CD4-positive, alpha-beta T cell treated with Interleukin-6 at 100 ng/mL for 8 hours (primary cell): Measurements from ENCODE around the gene PTPA.
"Not testable (repeated sequence)": the region's sequence is repeated elsewhere in the genome, so short reads cannot be mapped to it uniquely, and the experiment has no call there.

Experiments
- DNase-seq: peaks from one replicate; pipeline ENCODE4 v3.0.0-alpha.2; 2020; ENCODE audit warnings: mixed read lengths, low spot score

The PTPA gene

DNA sequence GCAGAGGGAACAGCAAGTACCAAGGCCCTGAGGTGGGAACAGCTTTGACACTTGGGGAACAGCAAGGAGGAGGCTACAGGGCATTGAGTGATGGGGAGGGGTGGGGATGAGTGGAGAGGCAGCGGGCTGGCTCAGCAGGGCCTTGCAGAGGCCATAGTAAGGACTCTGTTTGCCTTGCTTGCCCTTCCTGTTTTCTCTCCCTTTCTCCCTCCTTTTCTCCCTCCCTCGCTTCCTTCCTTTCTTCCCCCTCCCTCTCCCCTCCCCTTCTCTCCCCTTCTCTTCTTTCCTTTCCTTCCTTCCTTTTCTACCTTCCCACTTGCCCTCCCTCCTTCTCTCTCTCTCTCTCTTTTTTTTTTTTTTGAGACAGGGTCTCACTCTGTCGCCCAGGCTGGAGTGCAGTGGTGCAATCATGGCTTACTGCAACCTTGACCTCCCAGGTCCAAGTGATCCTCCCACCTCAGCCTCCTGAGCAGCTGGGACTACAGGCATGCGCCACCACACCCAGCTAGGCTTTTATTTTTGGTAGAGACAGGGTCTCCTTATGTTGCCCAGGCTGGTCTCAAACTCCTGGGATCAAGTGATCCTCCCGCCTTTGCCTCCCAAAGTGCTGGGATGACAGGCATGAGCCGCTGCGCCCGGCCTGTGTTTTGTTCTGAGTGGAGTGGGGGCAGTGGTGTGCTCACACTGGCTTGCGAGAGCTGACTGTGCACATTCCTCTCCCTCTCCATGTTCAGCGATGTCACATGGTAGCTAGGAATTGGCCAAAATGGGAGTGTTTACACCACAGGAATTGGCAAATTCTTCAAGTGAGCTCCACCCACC lies 49.7 kb downstream of the PTPA start:
- DNase-seq = no peak

DNA sequence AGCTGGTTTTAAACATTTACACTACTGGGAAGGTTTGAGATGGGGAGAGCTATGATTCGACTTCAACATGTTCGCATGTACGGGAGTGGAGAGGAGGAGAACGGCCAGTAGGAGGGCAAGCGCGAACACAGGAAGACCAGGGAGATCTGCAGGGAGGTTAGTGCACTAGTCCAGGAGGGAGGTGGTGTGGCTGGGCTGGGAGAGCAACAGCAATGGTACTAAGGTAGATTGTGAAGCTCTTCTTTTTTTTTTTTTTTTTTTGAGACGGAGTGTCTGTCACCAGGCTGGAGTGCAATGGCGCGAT lies 50.3 kb downstream of the PTPA start:
- DNase-seq = no peak

DNA sequence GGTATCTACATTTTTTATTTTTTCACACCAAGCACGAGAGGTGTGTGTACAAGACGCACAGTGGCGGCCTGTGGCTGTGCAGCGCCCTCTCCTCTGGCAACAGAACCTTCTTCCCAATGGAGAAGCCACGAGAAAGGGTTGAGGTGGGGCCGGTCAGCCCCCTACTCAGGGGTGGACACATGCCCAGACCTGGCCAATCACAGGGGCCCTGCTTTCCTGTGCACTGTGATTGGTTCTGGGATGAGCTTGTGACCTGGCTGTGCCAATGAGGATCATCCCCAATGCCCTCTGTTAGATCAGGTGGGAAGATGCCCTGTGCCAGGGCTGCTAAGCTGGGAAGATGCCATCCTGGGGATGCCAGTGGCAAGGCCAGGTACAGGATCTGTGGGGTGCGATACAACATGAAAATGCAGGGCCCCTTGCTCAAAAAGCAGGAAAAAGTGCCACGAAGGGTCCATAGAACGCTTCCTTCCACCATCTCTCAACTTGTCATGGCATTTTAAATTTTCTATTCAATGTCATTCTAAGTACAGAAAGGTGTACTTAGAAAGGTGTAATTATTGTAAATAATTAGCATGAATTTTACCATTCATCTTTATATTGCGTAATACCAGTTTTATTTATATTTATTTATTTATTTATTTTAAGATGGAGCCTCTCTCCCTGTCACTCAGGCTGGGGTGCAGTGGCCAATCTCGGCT lies 51.4 kb downstream of the PTPA start:
- DNase-seq = no peak

DNA sequence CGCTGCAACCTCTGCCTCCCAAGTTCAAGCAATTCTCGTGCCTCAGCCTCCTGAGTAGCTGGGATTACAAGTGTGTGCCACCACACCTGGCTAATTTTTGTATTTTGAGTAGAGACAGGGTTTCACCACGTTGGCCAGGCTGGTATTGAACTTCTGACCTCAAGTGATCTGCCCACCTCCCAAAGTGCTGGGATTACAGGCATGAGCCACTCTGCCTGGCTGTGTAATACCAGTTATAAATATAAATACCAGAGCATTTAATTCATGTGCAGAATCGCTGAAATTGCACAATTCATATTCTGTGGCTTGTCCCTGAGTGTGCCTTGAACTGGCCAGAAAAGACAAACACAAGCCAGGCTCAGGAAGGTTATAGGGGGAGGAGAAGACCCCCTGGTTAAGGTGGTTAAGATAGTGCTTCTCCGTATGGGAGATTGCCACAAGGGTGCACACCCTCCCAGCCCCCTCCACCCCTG lies 52.0 kb downstream of the PTPA start:
- not testable (repeated sequence) for DNase-seq

DNA sequence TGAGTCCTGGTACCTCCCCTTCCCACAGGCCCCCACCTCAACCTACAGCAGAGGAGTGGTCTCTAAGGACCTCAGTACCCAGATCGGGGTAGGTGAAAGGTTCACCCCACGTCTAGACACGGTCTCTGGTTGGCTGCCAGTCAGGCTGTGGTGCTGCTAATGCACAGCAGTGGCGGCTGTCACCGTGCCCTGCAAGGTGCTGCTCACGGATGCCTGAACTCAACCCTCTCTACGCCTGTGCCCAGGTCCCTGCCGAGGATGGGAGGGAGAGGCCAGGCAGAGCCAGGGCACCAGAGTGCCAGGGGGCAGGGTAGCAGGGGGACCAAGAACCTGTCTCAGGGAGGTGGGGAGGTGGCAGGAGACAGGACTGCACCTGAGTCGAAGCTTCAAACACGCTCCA lies 52.5 kb downstream of the PTPA start:
- no peak for DNase-seq

DNA sequence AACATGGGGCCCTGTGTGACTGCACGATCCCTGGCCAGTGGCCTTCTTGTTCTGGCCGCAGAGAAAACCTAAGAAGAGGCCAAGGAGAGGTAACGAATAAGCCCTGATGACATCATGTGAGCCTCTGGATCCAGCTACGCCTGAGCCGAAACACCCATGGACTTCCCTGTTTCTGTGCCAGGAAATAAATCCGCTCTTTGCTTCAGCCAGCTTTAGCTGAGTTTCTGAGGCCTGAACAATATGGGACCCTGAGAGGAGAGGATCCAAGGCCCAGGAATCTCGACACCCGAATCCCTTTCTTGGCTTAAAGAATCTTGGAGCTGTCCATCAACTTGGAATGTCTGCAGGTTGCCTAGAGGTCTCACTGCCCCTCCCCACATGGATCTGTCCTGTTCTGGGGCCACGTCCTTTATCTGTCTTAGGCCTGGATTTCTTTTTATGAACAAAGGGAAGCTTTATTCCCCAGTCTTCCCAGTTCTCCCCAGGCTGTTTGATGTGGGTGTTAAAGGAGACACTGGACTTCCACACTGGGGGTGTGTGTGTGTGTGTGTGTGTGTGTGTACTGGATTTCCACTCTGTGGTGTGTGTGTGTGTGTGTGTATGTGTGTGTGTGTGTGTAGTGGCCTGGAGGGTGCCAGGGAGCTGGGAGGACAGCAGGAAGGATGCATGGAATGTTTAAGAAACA lies 53.2 kb downstream of the PTPA start:
- no peak for DNase-seq

DNA sequence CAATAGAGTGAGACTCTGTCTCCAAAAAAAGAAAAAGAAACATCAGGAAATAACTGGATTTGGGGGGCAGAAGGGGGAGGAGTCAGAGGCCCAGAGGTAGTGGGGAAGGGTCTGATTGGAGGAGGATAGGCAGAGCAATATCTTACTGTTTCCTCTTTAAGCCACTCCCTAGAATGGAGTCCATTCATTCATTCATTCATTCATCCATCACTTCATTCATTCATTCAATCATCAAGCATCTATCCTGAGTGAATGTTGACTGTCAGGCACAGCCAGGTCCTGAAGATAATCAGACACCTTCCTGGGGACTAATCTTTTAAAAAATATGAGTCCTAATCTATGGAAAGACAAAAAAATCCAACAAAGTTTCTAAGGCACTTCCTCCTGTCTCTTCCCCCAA lies 54.0 kb downstream of the PTPA start:
- no peak for DNase-seq

DNA sequence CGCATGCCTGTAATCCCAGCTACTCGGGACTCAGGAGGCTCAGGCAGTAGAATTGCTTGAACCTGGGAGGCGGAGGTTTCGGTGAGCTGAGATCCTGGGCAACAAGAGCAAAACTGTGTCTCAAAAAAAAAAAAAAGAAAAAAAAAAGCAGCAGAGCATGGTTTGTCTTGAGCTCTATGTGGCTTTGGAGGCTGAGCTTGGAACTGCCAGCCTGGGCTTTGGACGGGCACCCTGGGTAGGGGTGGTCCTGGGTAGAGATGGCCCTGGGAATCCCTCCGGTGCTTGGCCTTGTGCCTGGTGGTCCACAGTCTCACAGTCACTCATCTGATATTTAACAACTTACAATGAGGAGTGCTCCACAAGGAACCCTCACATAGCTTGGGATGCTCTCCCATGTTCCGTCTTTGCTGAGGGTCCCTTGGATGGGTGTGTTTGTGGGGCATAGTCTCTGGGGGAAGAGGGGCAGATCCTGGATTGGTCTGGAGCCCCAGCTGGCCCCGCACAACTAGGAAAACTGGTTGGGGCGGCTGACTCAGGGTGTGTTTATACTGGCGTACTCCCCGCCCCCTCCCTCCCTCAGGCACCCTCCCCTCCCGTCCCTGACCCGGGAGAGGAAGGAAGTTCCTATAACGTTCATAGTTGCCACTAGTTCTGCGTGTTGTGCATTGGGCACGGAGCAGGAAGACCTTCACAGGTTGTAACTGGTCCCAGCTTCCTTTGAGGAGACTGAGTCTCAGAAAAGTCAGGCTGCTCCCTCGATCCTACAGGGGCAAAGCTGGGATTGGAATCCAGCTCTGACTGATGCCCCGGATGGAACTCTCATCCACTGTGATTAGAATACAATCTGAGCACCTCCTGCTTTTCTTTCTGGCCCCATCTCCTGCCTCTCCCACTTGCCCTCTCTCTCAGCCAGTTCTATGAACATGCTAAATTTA lies 55.7 kb downstream of the PTPA start:
- peak; percentile 36 for DNase-seq

DNA sequence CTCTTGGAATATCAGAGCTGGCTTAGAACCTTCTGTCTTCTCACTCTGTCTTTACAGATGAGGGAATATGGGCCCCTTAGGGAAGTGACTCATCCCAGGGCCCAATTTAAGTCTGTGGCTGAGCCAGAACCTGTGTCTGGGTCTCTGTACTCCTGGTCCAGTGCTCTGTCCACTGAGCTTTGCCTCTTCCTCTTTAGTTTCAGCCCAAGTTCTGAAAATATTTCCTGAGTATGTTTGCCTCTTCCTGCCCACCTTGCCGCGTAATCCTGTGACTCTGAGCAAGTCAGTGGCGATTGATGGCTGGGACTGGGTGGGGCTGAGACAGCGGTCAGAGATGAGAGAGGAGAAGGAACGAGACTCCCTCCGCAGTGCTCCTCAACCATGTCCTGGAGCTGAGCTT lies 59.0 kb downstream of the PTPA start:
- no peak for DNase-seq

DNA sequence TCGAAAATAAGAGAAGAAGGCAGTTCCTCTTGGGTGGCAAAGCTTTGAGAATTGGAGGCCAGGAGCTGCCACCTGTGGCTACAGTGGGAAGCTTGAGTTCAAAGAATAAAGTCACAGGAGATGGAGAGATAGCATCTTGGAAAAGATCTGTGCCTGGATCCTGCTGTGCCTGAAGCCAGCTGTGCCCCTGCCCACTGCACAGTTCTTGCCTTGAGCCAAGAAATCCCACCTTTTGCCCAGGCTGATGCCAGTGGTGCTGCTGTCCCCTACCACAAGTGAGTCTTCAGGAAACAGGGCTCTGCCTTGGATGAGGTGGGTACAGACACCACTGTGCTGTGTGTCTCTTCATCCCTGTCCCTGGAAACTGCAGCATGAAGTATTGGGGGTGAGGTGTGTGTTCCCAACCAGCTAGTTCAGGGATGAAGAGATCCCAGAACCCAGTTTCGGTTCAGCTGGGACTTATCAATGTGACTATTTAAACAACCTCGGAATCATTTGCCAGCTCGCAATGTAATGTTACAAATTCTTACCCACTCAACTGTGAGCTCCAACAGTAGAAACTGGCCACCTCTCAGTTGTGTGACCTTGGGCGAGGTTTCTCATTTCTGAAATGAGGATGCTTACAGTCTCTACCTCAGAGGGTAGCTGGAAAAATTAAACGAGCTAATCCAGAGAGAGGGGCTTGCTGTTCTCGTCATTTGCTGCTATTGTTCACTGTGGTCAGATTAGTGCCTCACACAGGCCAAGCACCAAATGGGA lies 61.0 kb downstream of the PTPA start:
- no peak for DNase-seq

DNA sequence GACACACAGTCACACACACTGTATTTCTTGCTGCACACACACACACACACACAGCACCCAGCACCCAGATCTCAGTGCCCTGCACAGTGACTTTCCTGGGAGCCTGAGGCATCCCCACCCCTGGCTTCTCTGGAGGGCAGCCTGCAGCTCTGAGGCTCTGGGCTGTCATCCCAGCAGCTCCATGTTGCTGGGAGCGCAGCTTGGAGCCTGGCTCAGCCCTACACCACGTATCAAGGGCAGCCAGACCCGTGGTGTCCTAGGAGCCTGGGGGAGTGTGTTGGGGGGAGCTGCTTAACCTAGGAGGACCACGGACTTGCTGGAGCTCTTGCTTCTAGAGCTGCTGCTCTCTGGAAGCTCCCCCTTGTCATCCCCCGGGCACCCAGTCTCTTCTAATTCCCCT lies 61.6 kb downstream of the PTPA start:
- DNase-seq = no peak

DNA sequence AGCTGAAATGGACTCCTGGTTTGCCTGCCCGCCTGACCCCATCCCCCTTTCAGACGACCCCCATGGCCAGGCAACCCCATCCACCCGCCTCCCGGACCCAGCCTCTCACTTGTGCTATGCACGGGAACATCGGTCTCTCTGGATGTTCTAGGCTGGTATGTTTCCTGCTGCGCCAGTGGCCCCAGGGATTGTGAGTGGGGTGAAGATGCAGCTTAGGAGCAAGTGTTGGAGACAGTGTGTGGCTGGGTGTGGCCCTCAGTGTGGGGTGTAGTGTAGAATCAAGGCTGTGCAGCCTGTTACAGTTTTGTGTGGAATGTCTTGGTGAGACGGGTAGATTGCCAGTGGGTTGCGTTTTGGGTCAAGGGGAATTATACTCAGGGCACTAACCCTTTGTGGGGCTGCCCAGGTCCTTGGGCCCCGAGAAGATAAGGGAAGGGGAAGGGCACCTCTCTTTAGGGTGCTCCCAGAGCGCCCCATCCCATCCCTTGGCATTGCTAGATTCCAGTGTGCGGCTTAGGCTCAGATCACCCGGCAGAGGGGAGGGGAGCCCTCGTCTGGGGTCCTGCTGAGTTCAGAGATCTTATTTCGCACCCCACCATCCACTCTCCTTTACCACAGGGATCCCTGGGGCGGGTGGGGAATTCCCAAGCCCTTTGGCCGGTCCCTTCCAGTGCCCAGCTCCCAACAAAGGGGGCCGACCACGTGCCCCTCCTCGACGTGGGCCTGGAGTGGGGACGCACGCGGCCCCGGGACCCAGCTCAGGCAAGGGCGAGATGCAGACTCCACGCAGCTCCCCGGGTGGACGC lies 62.3 kb downstream of the PTPA start:
- no peak for DNase-seq

DNA sequence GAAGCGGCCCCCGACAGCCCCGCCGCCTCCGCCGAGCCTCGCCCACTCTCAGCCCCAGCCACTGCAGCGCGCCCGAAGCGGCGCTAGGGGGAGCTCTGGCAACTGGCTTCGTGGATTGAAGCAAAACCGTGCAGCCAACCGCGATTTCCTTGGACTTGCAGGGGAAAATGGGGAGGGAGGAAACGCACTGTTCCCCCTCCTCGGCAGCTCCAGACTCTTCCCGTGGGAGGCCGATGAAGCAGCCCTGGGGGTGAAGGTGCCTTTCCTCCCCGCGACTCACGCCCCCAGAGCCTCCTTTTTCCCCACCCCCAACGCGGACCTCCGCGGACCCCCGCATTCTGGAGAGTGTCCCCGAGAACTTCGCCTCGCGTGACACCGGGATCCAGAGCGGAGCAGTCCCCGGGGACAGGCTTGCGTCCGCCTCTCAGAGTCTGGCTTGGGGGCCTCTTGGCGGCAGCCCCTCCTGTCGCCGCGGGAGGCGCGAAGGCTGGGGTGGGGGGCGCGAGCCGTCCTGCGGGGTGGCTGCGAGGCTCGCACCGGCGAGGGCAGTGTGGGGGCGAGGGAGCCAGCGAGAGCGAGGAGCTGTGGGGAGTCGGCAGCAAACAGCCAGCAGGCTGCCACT lies 63.0 kb downstream of the PTPA start:
- DNase-seq = peak; percentile 73

DNA sequence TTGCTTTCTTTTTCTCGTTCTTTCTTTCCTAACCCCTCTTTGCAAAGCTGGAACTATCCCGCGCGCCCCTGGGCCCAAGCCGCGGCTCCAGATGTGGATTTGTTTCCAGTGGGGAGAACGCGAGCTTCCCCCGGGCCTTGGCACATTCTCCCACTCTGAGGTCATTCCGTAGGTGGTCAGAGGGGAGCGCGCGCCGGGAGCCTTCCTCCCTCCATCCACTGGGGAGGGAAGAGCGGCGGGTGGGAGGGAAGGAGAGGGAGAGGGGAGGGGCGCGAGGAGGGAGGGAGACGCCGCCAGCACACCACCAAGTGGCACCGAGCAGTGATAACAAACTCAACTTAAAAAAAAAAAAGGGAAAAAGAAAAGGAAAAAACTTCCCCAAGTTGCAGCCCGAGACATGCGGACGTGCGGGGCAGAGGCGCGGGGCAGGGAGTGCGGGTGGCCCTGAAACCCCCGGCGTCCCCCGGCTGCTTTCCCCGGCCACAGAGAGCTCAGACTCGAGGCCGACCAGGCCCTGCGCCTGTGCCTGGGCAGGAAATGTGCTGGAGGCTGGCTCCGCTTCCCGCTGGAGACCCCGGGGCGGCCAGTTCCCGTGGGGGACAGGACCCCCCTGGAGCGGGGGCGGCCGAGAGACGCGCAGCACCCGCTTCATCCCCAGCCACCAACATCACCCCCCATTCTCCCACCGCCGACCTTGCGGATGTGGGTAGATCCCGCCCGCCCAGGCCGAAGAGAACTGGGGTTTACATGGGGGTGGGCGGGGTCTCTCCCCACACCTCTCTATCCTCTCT lies 63.7 kb downstream of the PTPA start:
- DNase-seq = peak; percentile 20

DNA sequence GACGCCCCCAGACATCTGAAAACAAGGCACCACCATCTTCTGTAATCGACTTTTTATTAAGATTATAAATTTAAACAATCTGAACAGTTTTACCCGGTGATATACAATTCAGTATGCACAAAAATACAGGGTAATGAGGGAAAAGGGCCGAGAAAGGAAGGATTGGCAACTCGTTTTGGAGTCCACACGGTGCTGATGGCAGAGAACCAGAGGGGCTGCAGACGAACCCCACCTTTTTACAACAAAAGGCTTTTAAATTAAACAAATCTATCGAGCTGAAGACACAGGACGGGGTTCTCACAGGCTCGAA lies 64.3 kb downstream of the PTPA start:
- no peak for DNase-seq

DNA sequence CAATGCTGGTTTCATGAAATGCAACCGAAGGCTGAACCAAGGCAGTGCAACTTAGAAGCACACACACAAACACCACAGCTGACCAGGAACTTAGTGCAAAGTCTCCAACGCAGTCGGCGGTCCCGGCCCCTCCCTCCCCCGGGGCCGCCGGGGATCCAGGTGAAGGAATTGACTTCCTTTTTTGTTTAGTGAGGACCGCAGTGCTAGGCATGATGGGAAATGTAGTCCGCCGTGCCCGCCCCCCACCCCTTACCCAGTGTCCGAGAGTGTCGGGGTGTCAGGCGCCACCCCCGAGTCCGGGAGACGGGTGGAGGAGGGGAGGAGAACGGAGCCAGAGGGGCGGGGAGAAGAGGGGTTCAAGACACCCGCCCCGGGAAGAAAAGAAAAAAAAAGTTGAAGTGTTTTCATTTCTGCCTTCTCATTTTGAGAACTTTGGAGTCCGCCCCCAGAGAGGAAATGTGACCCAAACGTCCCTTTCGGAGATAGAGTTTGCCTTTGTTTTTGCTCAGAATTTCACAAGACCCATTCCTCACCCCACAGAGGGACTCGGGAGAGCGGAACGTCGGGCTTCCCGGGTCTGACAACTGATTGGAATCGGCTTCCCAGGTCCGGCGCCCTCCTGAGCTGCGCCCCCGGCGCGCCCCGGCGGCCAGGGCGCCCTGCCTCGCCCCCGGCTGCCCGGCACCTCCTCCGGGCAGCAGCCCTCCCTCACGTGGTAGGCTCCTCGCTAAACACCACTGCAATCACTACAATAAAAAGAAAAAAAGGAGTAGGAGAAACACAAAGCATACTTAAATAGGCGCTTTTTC lies 64.8 kb downstream of the PTPA start:
- peak; percentile 45 for DNase-seq

DNA sequence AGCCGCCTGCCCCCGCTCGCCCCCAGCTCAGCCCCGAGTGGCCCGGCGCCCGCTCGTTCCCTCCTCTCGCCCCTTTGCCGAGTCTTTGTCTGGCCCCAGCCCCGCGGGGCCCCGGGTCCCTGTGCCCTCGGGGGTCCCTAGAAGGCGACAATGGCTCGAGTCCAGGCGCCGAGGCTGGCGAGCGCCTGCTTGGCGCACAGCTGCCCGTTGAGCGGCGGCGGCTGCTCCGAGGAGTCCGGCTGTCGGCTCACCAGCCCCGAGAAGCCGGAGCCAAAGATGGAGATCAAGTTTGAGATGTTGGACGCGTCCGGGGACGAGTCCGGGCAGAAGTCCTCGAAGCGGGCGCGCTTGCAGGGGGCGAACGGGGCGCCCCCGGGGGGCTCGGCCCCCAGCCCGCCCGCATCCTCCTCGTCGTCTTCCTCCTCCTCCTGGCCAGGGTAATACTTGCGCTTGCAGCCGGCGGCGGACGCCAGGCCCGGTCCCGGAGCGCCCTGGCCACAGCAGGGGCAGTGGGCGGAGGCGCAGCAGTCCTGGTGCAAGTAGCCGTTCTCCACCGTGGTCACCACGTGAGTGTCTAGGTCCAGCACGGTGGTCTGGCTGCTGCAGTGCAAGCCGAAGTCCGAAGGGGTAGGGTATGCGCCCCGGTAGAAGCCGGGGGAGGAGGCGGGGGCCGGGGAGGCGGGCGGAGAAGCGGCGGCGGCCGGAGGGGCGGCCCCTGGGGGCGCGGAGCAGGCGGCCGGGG lies 65.7 kb downstream of the PTPA start:
- no peak for DNase-seq

DNA sequence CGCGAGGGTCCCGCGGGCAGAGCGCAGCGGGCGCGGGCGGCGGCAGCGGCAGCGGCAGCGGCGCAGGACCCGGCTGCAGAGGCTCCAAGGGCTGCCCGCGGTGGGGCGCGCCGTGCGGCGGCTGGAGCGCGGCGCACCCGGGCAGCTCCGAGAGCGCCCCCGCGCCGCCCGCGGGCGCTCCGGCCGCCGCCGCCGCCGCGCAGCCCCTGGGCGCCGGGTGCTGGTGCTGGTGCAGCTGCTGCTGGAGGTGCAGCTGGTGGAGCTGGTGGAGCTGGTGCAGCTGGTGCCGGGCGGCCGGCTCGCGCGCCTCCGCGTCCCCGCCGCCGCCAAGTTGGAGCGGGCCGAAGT lies 66.2 kb downstream of the PTPA start:
- DNase-seq = no peak
